GM12891 (cell line): Measurements from ENCODE around the gene LY6G5C.

Experiments
- POLR2A ChIP-seq: IDR thresholded peaks from 2 replicates; pipeline ENCODE4 v1.6.1; 2011; ENCODE audit warnings: low read depth, low read length, control low read depth
- SPI1 ChIP-seq: IDR thresholded peaks from 2 replicates; pipeline ENCODE4 v1.6.1; 2011; ENCODE audit warnings: low read depth, low read length, control low read depth

DNA sequence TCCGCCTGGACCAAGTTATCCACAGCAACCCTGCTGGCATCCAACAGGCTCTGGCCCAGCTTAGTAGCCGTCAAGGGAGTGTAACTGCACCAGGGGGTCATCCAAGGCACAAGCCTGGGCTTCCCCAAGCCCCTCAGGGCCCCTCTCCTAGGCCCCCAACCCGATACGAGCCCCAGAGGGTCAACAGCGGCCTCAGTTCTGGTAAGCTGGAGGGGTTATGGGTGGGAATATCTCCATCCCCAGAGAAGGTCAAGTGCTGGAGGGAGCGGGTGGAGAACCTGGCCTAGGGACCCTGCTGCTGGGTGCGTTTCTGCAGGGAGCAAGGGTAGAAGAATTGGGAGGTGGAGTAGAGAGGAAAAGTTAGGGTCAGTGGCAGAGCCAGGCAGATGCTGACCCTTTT, 47.4 kb downstream of the LY6G5C start:
- no peak for TF ChIP-seq SPI1
- peak; percentile 35; the same call in 1 of the 2 replicates for TF ChIP-seq POLR2A
